Mesothelial cell of epicardium (in vitro differentiated cells): ENCODE data around the gene MBP. TPM values are rescaled to one million over a fixed set of nuclear protein-coding genes. Genes with fewer than 3 reads are reported as not detected.

ENCODE experiments used
- DNase-seq, 2 experiments: peaks; one replicate each; pipeline ENCODE4 v3.0.0; 2021; ENCODE audit warnings: low spot score in 2 of 2; ENCODE audit not compliant: unreplicated experiment in 2 of 2
- H3K27ac Mint-ChIP-seq: 2 replicates; pipeline ENCODE4 v1.8.0; 2021; ENCODE audit warnings: mixed read lengths
- H3K27me3 Mint-ChIP-seq: 2 replicates; pipeline ENCODE4 v1.8.0; 2021; ENCODE audit warnings: low read depth, mixed read lengths
- H3K36me3 Mint-ChIP-seq: 2 replicates; pipeline ENCODE4 v1.8.0; 2021; ENCODE audit warnings: mixed read lengths
- H3K4me1 Mint-ChIP-seq: 2 replicates; pipeline ENCODE4 v1.8.0; 2021; ENCODE audit warnings: mixed read lengths
- H3K4me3 Mint-ChIP-seq: 2 replicates; pipeline ENCODE4 v1.8.0; 2021; ENCODE audit warnings: mild to moderate bottlenecking, moderate library complexity, mixed read lengths
- H3K9me3 Mint-ChIP-seq: 2 replicates; pipeline ENCODE4 v1.8.0; 2021; ENCODE audit warnings: mixed read lengths
- CTCF ChIP-seq: fragments of 200-600 bp; sonication (generic); IDR thresholded peaks from one replicate; pipeline ENCODE4 v1.5.0; 2021; ENCODE audit warnings: antibody characterized with exemption; ENCODE audit not compliant: unreplicated experiment
- total RNA-seq: library from RNA; stranded (reverse); gene quantifications from 3 replicates; pipeline ENCODE4 v1.2.1, GENCODE V29; 2021

The MBP gene
- total RNA-seq, 1 donor from 2014 or later = 20.8 TPM

DNA sequence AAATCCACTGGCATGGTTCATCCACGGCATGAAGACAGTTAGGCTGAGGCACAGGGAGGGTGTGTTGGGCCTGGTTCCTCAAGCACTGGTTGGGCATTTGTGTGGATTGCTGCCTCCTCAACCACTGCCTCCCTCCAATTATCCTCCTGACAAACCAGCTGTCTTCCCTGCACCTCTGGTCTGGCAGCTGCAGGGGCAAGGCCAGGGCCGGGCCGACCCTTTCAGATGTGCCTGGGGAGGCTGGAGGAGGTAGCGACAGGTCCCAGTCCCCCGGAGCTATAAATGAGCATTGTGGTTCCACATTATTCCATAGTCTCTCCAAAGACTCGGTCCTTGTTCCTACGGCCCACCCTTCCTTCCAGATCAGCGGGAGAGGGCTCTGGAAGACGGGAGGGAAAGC is 86.2 kb downstream of the MBP start:
- Mint-ChIP-seq H3K27me3 (no peaks in the 10 kb centered on the region), H3K9me3 (no peaks in the 10 kb centered on the region), H3K27ac (no peak overlapping the region), H3K4me3 (no peak overlapping the region), H3K4me1 (peaks cover 4% of the 10 kb centered on the region), H3K36me3 (peaks cover 4% of the 10 kb centered on the region)
- TF ChIP-seq CTCF = no peak
- no peak for DNase-seq

DNA sequence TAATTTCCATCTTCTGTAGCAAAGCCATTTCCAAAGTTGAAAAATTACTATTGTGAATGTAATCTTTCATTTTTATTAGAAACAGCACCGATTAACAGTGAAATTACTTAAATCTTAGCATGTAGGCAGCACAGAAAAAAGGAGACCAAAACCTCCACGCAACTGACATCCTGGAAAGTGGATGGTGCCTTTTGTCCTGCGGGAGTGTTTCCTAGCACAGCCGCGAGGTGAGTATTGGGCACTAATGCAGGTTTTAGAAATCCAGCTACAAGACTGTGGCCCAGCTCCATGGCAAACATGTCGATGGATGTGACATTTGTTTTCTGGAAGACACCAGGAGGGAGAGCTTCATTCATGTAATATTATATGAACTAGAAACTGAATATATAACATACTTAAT is 86.9 kb downstream of the MBP start:
- no peak for DNase-seq
- no peaks in the 10 kb centered on the region for H3K27me3 Mint-ChIP-seq
- H3K27ac Mint-ChIP-seq = no peak overlapping the region
- peaks cover 4% of the 10 kb centered on the region for H3K4me1 Mint-ChIP-seq
- no peaks in the 10 kb centered on the region for H3K9me3 Mint-ChIP-seq
- H3K36me3 Mint-ChIP-seq = peaks cover 4% of the 10 kb centered on the region
- no peak for TF ChIP-seq CTCF
- H3K4me3 Mint-ChIP-seq = no peak overlapping the region

DNA sequence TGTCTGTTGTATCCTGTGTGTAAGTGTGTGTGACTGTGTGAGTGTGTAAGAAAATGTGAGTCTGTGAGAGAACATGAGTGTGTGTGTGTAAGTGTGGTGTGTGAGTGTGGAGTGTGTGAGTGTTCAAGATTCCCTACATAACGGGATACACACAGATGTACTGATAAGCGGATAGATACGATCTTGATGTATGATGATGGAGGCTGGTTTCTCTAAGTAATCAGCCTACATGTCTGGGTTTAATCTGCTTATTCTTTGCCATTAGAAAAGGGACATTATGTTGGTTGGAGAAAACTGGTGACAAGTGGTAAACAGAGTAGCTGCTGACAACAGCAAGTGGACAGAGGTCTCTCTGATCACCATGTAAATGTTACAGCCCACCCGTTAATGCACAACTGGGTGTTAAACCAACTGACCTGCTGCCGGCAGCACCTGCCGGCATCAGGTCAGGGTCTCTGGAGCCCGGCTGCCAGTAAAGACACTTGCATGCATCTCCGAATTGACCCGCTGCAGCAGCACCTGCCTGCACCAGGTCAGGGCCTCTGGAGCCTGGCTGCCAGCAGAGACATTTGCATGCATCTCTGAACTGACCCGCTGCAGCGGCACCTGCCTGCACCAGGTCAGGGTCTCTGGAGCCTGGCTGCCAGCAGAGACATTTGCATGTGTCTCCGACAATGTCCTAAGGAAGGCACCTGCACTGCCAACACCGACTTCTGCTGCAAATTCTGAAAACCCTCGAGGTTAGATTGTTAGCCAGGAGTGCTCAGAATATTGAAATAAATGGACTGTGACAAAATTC is 87.5 kb downstream of the MBP start:
- Mint-ChIP-seq H3K9me3 (no peaks in the 10 kb centered on the region), H3K36me3 (peaks cover 4% of the 10 kb centered on the region), H3K4me3 (no peak overlapping the region), H3K27ac (no peak overlapping the region), H3K27me3 (no peaks in the 10 kb centered on the region), H3K4me1 (peaks cover 4% of the 10 kb centered on the region)
- no peak for TF ChIP-seq CTCF
- DNase-seq = no peak

- Mint-ChIP-seq H3K36me3 (peaks cover 4% of the 10 kb centered on the region), H3K27me3 (no peaks in the 10 kb centered on the region), H3K9me3 (no peaks in the 10 kb centered on the region), H3K4me3 (no peak overlapping the region), H3K27ac (no peak overlapping the region), H3K4me1 (peaks cover 4% of the 10 kb centered on the region)
- TF ChIP-seq CTCF = no peak
- no peak for DNase-seq
Observed at GRCh38 chr18:77043541-77044280, 88.9 kb downstream of the MBP start.

DNA sequence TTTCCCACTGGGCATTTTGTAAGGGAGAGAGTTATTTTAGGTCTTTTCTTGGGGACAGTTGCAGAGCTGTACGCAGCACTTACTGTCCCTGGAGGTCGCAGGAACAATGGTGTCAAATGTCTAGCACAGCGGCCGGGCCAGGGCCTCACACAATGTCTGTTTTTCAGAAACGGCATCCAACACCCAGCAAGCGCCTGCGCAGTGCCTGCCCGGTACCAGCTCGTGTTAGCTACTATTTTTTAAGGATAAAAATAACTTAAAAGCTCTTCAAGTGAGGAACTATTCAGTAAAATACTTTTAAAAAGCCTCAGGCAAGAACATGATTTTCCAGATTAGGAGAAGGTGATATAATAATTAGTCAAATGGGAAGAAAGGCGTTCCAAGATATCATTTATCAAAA is 90.0 kb downstream of the MBP start:
- Mint-ChIP-seq H3K9me3 (no peaks in the 10 kb centered on the region), H3K36me3 (peaks cover 4% of the 10 kb centered on the region), H3K27me3 (no peaks in the 10 kb centered on the region), H3K27ac (no peak overlapping the region), H3K4me3 (no peak overlapping the region), H3K4me1 (peaks cover 4% of the 10 kb centered on the region)
- TF ChIP-seq CTCF = no peak
- no peak for DNase-seq
